Esophagus squamous epithelium (tissue), 4 donors: Measurements from ENCODE around the gene OTOS.

ENCODE experiments used
- POLR2A ChIP-seq, 4 donors: fragments of 450-650 bp; IDR thresholded peaks; one replicate each; pipeline ENCODE4 v1.6.1; 2017; ENCODE audit warnings: antibody characterized with exemption in 4 of 4, mild to moderate bottlenecking in 4 of 4, moderate library complexity in 3 of 4
- TF ChIP-seq, protein P1 (sequence below), 6 experiments: fragments of 450-650 bp in 4 of 6; fragments of 200-600 bp in 2 of 6; sonication (generic) in 2 of 6; IDR thresholded peaks; one replicate each; pipeline ENCODE4 v1.5.1; 2016 to 2019; ENCODE audit warnings: antibody characterized with exemption in 6 of 6, mild to moderate bottlenecking in 4 of 6, moderate library complexity in 4 of 6

DNA sequence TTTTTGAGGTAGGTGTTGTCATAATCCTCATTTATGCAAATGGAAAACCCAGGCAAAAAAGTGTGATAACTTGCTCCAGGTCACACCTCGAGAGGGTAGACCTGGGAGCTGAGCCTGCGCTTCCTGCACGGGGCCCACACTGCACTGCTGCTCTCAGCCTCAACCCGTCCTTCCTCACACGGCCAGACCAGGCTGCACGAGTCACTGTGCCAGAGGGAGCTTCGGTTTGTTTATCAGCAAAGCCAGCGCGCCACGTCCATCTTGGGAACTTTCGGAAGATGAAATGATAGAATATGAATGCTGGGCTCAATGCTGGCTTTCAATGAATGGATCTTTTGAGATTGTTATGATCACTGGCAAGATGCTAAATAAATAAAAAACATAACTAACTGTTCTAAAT lies 18.8 kb downstream of the OTOS start:
- TF ChIP-seq, protein P1, sequence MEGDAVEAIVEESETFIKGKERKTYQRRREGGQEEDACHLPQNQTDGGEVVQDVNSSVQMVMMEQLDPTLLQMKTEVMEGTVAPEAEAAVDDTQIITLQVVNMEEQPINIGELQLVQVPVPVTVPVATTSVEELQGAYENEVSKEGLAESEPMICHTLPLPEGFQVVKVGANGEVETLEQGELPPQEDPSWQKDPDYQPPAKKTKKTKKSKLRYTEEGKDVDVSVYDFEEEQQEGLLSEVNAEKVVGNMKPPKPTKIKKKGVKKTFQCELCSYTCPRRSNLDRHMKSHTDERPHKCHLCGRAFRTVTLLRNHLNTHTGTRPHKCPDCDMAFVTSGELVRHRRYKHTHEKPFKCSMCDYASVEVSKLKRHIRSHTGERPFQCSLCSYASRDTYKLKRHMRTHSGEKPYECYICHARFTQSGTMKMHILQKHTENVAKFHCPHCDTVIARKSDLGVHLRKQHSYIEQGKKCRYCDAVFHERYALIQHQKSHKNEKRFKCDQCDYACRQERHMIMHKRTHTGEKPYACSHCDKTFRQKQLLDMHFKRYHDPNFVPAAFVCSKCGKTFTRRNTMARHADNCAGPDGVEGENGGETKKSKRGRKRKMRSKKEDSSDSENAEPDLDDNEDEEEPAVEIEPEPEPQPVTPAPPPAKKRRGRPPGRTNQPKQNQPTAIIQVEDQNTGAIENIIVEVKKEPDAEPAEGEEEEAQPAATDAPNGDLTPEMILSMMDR (IDR thresholded peaks at IDR 0.05): no peak
- TF ChIP-seq POLR2A (IDR thresholded peaks at IDR 0.05): no peak
